ENCODE measurements around the gene PITPNB. TPM values are rescaled to one million over a fixed set of nuclear protein-coding genes. Genes with fewer than 3 reads are reported as not detected.

The PITPNB gene
- total RNA-seq, 4 donors from 2014 or later: 24.7 to 29.7 (median 28.2) TPM

DNA sequence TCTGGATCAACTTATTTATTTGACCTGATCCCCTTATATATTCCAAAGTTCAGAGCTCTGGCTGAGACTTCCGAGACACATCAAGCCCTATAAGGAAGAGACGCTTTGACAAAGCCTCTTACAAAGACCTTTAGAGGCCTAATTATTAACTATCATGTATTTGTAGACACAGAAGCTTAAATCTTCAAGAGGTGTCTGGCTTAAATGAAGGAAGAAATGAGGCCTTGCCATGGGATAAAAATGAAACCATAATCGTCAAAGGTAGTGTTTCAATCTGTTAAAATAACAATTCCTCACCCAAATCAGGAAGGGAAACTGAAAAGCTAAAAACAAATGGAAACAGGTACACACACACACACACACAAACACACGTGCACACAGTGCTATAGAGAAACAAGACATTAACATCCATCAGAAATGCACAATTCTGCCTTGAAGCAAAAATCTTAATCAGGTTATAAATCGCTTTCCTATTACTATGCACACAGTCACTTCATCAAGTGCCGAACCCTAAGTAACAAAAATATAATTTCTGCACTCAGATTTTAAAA lies 50.2 kb downstream of the PITPNB start:
- no peaks in the 10 kb centered on the region for H3K27me3 ChIP-seq
- peak overlapping the region in 3 of 4 donors; percentile 41 to 72 (median 66) for H3K27ac ChIP-seq
- no peak for DNase-seq
- peak overlapping the region in 1 of 4 donors; percentile 10 for H3K4me3 ChIP-seq
- peaks cover 0 to 46% (median 5%) of the 10 kb centered on the region in 4 donors for H3K4me1 ChIP-seq
- H3K36me3 ChIP-seq: peaks cover 0 to 20% (median 0%) of the 10 kb centered on the region in 3 donors
- no peak for TF ChIP-seq POLR2A (IDR thresholded peaks at IDR 0.05)
- TF ChIP-seq, protein P1, sequence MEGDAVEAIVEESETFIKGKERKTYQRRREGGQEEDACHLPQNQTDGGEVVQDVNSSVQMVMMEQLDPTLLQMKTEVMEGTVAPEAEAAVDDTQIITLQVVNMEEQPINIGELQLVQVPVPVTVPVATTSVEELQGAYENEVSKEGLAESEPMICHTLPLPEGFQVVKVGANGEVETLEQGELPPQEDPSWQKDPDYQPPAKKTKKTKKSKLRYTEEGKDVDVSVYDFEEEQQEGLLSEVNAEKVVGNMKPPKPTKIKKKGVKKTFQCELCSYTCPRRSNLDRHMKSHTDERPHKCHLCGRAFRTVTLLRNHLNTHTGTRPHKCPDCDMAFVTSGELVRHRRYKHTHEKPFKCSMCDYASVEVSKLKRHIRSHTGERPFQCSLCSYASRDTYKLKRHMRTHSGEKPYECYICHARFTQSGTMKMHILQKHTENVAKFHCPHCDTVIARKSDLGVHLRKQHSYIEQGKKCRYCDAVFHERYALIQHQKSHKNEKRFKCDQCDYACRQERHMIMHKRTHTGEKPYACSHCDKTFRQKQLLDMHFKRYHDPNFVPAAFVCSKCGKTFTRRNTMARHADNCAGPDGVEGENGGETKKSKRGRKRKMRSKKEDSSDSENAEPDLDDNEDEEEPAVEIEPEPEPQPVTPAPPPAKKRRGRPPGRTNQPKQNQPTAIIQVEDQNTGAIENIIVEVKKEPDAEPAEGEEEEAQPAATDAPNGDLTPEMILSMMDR (IDR thresholded peaks at IDR 0.05): no peak
- H3K9me3 ChIP-seq: no peaks in the 10 kb centered on the region

GRCh38 chr22:27867953-27868731 lies 50.9 kb downstream of the PITPNB start:
- Histone ChIP-seq H3K4me3 (peak overlapping the region in 1 of 4 donors; percentile 10), H3K27ac (peak overlapping the region in 3 of 4 donors; percentile 41 to 72 (median 66))

DNA sequence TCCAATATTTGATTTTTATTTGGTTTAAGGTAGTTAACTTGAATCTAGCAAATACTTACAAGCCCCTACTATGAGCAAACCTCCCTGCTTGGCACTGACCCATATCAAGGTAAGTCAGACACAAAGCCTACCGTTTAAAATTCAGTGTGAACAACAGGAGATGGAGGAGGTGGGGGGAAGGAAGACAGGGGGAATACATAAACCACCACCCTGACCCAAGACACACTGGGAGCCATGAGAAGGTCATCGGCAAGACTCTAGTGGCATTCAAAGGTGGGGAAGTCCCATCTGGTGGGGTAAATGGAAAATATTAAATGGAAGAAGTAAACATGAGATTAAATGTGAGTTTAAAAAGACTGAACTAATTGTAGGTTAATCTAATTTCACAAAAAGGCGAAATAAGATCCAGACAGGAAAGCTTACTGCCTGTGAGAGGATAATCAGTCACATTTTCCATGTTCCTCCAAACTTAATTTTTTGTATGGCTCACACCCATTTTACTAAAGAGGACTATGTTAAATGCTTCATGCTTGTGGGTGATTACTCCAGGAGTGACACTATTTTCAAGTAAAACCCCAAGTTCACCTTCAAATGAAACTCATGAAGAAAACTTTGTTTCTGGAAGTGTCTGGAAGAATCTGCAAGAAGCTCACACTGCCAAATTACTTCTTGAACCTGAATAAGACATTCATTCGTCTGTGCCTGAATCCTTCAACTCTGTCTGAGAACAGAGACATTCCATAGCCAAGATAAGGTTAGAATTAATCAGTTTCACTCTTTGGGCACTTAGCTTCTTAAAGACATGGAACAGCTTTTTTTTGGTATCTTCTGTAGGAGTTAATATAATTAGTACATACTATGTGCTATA lies 51.7 kb downstream of the PITPNB start:
- DNase-seq: no peak
- Histone ChIP-seq H3K4me1 (peaks cover 0 to 46% (median 5%) of the 10 kb centered on the region in 4 donors), H3K9me3 (no peaks in the 10 kb centered on the region), H3K36me3 (peaks cover 0 to 8% (median 0%) of the 10 kb centered on the region in 3 donors), H3K27me3 (no peaks in the 10 kb centered on the region), H3K4me3 (no peak overlapping the region), H3K27ac (peak overlapping the region; percentile 38 to 72 (median 46))
- TF ChIP-seq, protein P1 (IDR thresholded peaks at IDR 0.05): no peak
- TF ChIP-seq POLR2A (IDR thresholded peaks at IDR 0.05): no peak

More at GRCh38 chr22:27867953-27868731, 50.9 kb downstream of the PITPNB start:
- Histone ChIP-seq H3K36me3 (peaks cover 0 to 15% (median 0%) of the 10 kb centered on the region in 3 donors), H3K4me1 (peaks cover 0 to 46% (median 5%) of the 10 kb centered on the region in 4 donors), H3K9me3 (no peaks in the 10 kb centered on the region), H3K27me3 (no peaks in the 10 kb centered on the region)
- TF ChIP-seq, protein P1 (IDR thresholded peaks at IDR 0.05): no peak
- TF ChIP-seq POLR2A (IDR thresholded peaks at IDR 0.05): no peak
- no peak for DNase-seq

GRCh38 chr22:27866135-27867084 lies 52.6 kb downstream of the PITPNB start:
- no peak for TF ChIP-seq POLR2A (IDR thresholded peaks at IDR 0.05)
- TF ChIP-seq, protein P1 (IDR thresholded peaks at IDR 0.05): no peak
- peaks cover 0 to 46% (median 5%) of the 10 kb centered on the region in 4 donors for H3K4me1 ChIP-seq
- no peak for DNase-seq
- H3K27ac ChIP-seq: peak overlapping the region; percentile 38 to 72 (median 46)
- H3K9me3 ChIP-seq: no peaks in the 10 kb centered on the region
- no peaks in the 10 kb centered on the region for H3K27me3 ChIP-seq
- H3K36me3 ChIP-seq: peaks cover 0 to under 1% (median 0%) of the 10 kb centered on the region in 3 donors
- no peak overlapping the region for H3K4me3 ChIP-seq

Data from Peyer's patch (tissue), 4 donors.